ENCODE measurements around the gene PTPRN2.

PTPRN2 gene

GRCh38 chr7:158098125-158099030 lies 489.2 kb downstream of the PTPRN2 start:
- DNase-seq (ENCODE audit: low spot score): no peak
- Histone ChIP-seq H3K4me3 (no peak overlapping the region), H3K27ac (no peak overlapping the region)
- TF ChIP-seq, protein P1, sequence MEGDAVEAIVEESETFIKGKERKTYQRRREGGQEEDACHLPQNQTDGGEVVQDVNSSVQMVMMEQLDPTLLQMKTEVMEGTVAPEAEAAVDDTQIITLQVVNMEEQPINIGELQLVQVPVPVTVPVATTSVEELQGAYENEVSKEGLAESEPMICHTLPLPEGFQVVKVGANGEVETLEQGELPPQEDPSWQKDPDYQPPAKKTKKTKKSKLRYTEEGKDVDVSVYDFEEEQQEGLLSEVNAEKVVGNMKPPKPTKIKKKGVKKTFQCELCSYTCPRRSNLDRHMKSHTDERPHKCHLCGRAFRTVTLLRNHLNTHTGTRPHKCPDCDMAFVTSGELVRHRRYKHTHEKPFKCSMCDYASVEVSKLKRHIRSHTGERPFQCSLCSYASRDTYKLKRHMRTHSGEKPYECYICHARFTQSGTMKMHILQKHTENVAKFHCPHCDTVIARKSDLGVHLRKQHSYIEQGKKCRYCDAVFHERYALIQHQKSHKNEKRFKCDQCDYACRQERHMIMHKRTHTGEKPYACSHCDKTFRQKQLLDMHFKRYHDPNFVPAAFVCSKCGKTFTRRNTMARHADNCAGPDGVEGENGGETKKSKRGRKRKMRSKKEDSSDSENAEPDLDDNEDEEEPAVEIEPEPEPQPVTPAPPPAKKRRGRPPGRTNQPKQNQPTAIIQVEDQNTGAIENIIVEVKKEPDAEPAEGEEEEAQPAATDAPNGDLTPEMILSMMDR (IDR thresholded peaks at IDR 0.05): no peak

DNA sequence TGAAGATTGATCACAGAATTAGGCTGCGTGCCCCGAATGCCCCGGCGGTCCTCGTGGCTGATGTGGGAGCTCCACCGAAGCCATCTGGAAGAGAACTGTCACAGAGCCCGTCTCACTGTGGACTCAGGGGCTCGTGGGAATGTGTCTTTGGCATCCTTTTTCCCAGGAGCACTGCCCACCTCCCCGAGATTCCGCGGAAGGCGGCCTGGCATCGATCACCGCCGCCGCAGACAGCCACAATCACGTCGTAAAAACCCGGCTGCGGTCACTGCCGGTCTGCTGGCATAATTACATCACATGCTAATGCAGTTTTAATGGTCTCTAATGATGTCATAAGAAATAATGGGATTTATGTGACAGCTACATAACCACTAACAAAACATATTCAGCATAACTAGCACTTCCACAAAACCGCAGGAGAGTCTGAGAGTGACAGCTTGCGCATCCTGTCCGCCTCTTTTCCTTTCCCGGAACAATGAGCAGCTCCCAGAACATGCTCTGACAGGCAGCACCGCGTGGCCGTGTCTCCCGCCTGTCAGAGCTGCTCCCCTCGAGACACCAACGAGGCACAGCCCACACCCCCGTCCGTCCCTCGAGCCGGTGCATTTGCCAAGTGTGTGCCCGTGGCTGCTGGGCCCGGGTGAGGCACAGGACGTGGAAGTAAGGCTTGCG lies 490.0 kb downstream of the PTPRN2 start:
- Histone ChIP-seq H3K4me3 (no peak overlapping the region), H3K27ac (no peak overlapping the region)
- no peak for DNase-seq (ENCODE audit: low spot score)
- TF ChIP-seq, protein P1 (IDR thresholded peaks at IDR 0.05): no peak

DNA sequence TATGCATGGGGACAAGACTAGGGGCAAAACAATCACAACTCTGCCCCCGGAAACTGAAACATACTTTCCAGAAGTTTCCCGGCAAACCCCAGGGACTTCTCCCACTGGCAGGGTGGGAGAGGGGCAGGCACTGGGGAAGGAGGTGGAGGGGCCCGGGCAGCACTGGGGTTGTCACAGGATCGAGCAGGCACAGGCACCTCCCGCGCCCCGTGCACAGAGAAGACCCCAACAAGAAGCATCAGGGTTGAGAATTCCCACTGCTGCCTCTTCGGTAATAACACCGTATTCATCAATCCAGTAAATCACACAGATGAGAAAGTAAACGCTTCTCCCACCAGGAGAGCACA lies 490.5 kb downstream of the PTPRN2 start:
- no peak overlapping the region for H3K4me3 ChIP-seq
- no peak overlapping the region for H3K27ac ChIP-seq
- TF ChIP-seq, protein P1 (IDR thresholded peaks at IDR 0.05): no peak
- no peak for DNase-seq (ENCODE audit: low spot score)

DNA sequence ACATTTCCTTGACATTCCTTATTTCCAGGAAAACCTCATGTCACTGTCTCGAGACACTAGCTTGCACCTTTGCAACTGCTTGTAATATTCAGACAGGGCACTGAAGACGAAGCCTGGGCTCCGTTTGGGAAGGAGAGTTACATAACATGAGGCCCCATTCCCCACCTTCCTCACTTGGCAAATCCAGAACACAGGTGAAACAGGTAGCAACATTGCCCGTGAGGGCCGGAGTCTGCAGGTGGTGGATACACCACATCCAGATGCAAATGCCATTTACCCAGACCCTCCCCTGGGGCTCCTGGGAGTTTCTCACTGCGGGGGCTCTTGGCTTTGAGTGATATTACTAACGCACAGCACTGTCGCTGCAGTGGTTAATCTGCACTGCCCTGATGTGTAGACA lies 491.0 kb downstream of the PTPRN2 start:
- H3K27ac ChIP-seq: no peak overlapping the region
- TF ChIP-seq, protein P1 (IDR thresholded peaks at IDR 0.05): no peak
- no peak overlapping the region for H3K4me3 ChIP-seq
- no peak for DNase-seq (ENCODE audit: low spot score)

GRCh38 chr7:158094671-158095226 lies 492.9 kb downstream of the PTPRN2 start:
- TF ChIP-seq, protein P1 (IDR thresholded peaks at IDR 0.05): no peak
- H3K27ac ChIP-seq: no peak overlapping the region
- no peak overlapping the region for H3K4me3 ChIP-seq
- DNase-seq (ENCODE audit: low spot score): no peak

GRCh38 chr7:158094046-158094445 lies 493.6 kb downstream of the PTPRN2 start:
- no peak overlapping the region for H3K4me3 ChIP-seq
- no peak overlapping the region for H3K27ac ChIP-seq
- no peak for DNase-seq (ENCODE audit: low spot score)
- TF ChIP-seq, protein P1 (IDR thresholded peaks at IDR 0.05): no peak
